Measurements from ENCODE around the gene SNCB. TPM values are rescaled to one million over a fixed set of nuclear protein-coding genes. Genes with fewer than 3 reads are reported as not detected.

Gene SNCB
- total RNA-seq, 2 donors from 2014 or later: 0.22 to 1.8 TPM

DNA sequence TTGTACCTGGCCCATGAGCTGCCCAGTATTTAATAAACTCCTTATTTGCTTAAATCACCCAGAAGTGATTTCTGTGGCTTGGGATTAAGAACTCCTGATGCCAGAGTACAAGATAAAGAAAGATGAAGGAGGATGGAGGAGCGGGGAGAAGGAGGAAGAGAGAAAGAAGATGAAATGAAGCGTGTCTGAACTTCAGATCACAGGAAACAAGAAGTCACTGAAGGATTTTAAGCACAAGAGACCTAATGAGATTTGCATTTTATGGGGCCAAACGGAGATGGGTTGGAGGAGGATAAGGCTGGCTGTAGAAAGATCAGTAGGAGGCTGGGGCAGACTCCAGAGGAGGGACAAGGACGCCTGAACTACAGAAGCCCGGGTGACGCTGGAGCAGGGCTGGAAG is 3.3 kb upstream of the SNCB start:
- Histone ChIP-seq H3K4me1 (ENCODE audit: control insufficient read depth, insufficient read depth, low read length) (no peaks in the 10 kb centered on the region), H3K4me3 (ENCODE audit: low read length) (no peak overlapping the region), H3K9me3 (ENCODE audit: control insufficient read depth, low read length) (no peaks in the 10 kb centered on the region), H3K27ac (ENCODE audit: low read depth, low read length) (no peak overlapping the region), H3K27me3 (ENCODE audit: control insufficient read depth, insufficient read depth, low read length, poor library complexity, severe bottlenecking) (peaks cover 36% of the 10 kb centered on the region), H3K36me3 (ENCODE audit: control insufficient read depth, insufficient read depth, low read length) (no peaks in the 10 kb centered on the region), H3K9ac (ENCODE audit: extremely low read depth, low read length, poor library complexity, severe bottlenecking) (no peak overlapping the region)
- Mint-ChIP-seq H3K9me3 (no peaks in the 10 kb centered on the region), H3K27me3 (ENCODE audit: insufficient read depth) (peaks cover 76% of the 10 kb centered on the region), H3K36me3 (ENCODE audit: low read depth) (no peaks in the 10 kb centered on the region), H3K4me1 (peaks cover 13% of the 10 kb centered on the region), H3K4me3 (no peak overlapping the region), H3K27ac (no peak overlapping the region)
- WGBS, 2 experiments (ENCODE audit: insufficient coverage in 1 of 2, insufficient read length in 1 of 2): 60 to 79% methylated on average over 3 to 6 of the region's 6 CpGs
- DNase-seq: no peak
- TF ChIP-seq, protein P1, sequence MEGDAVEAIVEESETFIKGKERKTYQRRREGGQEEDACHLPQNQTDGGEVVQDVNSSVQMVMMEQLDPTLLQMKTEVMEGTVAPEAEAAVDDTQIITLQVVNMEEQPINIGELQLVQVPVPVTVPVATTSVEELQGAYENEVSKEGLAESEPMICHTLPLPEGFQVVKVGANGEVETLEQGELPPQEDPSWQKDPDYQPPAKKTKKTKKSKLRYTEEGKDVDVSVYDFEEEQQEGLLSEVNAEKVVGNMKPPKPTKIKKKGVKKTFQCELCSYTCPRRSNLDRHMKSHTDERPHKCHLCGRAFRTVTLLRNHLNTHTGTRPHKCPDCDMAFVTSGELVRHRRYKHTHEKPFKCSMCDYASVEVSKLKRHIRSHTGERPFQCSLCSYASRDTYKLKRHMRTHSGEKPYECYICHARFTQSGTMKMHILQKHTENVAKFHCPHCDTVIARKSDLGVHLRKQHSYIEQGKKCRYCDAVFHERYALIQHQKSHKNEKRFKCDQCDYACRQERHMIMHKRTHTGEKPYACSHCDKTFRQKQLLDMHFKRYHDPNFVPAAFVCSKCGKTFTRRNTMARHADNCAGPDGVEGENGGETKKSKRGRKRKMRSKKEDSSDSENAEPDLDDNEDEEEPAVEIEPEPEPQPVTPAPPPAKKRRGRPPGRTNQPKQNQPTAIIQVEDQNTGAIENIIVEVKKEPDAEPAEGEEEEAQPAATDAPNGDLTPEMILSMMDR (conservative IDR thresholded peaks at IDR 0.05): no peak

DNA sequence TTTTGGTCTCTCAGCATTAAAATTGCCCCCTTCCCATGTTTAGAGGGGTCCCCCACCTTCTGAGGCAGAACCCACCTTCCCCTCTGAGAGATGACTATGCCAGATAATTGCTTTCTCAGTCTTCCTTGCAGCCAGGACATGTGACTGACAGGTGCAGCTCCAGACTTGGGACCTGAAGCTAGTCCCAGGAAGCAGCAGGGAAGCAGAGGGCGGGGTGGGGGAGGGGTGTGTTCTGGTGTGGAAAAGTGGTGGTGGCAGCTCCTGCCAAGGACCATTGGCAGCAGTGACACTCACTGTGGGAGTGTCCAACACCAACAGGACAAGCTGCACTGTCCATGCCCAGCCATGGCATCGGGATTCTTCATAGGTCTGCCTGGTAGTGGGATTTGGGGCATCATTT is 2.4 kb upstream of the SNCB start:
- H3K36me3 Mint-ChIP-seq (ENCODE audit: low read depth): no peaks in the 10 kb centered on the region
- no peak overlapping the region for H3K9ac ChIP-seq (ENCODE audit: extremely low read depth, low read length, poor library complexity, severe bottlenecking)
- no peaks in the 10 kb centered on the region for H3K36me3 ChIP-seq (ENCODE audit: control insufficient read depth, insufficient read depth, low read length)
- H3K27ac Mint-ChIP-seq: no peak overlapping the region
- H3K27ac ChIP-seq (ENCODE audit: low read depth, low read length): no peak overlapping the region
- H3K4me3 Mint-ChIP-seq: no peak overlapping the region
- peaks cover 80% of the 10 kb centered on the region for H3K27me3 Mint-ChIP-seq (ENCODE audit: insufficient read depth)
- 85% methylated on average over 2 of the region's 2 CpGs; no CpG with 5 or more reads in 1 of the 2 experiments for WGBS, 2 experiments (ENCODE audit: insufficient coverage in 1 of 2, insufficient read length in 1 of 2)
- H3K9me3 Mint-ChIP-seq: no peaks in the 10 kb centered on the region
- peaks cover 45% of the 10 kb centered on the region for H3K27me3 ChIP-seq (ENCODE audit: control insufficient read depth, insufficient read depth, low read length, poor library complexity, severe bottlenecking)
- peaks cover 13% of the 10 kb centered on the region for H3K4me1 Mint-ChIP-seq
- no peaks in the 10 kb centered on the region for H3K4me1 ChIP-seq (ENCODE audit: control insufficient read depth, insufficient read depth, low read length)
- TF ChIP-seq, protein P1 (conservative IDR thresholded peaks at IDR 0.05): no peak
- no peak for DNase-seq
- no peaks in the 10 kb centered on the region for H3K9me3 ChIP-seq (ENCODE audit: control insufficient read depth, low read length)
- H3K4me3 ChIP-seq (ENCODE audit: low read length): no peak overlapping the region

DNA sequence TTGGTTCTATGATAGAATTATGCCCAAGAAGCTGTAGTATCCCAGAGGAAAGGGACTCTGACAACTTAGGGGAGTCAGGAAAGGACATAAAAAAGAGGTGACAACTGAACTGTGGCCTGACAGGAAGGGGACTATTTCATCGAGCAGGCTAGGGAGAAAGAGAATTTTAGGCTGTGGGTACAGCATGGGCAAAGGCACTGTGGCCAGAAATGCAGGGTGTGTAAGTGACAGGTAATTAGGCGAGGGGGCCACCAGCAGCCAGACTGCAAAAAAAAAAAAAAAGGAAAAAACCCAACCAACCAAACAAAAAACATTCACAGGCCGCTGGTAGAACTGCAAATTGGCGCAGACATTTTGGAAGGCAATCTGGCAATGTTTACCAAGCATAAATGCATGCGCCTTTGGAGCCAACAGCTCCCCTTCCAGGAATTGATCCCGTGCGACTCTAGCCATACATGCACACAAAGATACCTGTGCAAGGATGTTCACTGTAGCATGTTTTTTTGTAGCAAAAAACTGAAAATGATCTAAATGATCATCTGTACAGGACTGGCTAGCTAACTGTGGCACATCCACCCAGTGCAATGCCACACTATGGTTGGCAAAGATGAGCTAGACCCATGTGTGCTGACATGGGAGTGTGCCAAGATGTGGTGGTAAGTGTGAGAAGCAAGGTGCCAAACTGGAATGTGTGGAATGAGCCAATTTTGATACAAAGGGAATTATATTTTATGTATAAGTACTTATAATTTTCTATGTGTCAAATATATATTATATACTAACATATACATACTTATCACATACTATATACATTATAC is 1.3 kb upstream of the SNCB start:
- H3K36me3 Mint-ChIP-seq (ENCODE audit: low read depth): no peaks in the 10 kb centered on the region
- no peaks in the 10 kb centered on the region for H3K9me3 Mint-ChIP-seq
- no peak overlapping the region for H3K9ac ChIP-seq (ENCODE audit: extremely low read depth, low read length, poor library complexity, severe bottlenecking)
- peaks cover 84% of the 10 kb centered on the region for H3K27me3 Mint-ChIP-seq (ENCODE audit: insufficient read depth)
- no peak overlapping the region for H3K27ac Mint-ChIP-seq
- no peaks in the 10 kb centered on the region for H3K36me3 ChIP-seq (ENCODE audit: control insufficient read depth, insufficient read depth, low read length)
- peaks cover 13% of the 10 kb centered on the region for H3K4me1 Mint-ChIP-seq
- peaks cover 55% of the 10 kb centered on the region for H3K27me3 ChIP-seq (ENCODE audit: control insufficient read depth, insufficient read depth, low read length, poor library complexity, severe bottlenecking)
- TF ChIP-seq, protein P1 (conservative IDR thresholded peaks at IDR 0.05): no peak
- no peaks in the 10 kb centered on the region for H3K4me1 ChIP-seq (ENCODE audit: control insufficient read depth, insufficient read depth, low read length)
- H3K27ac ChIP-seq (ENCODE audit: low read depth, low read length): no peak overlapping the region
- H3K9me3 ChIP-seq (ENCODE audit: control insufficient read depth, low read length): no peaks in the 10 kb centered on the region
- no peak for DNase-seq
- no peak overlapping the region for H3K4me3 ChIP-seq (ENCODE audit: low read length)
- WGBS, 2 experiments (ENCODE audit: insufficient coverage in 1 of 2, insufficient read length in 1 of 2): 88 to 90% methylated on average over 4 to 7 of the region's 7 CpGs
- H3K4me3 Mint-ChIP-seq: no peak overlapping the region
